GM12872 (cell line): ENCODE measurements around the gene C1QL4.

Source experiments
- TF ChIP-seq, protein P1 (sequence below): IDR thresholded peaks from 3 replicates; pipeline ENCODE4 v1.5.1; 2011; ENCODE audit warnings: low read depth, mild to moderate bottlenecking, low read length, moderate library complexity; ENCODE audit not compliant: insufficient read depth

C1QL4 gene

DNA sequence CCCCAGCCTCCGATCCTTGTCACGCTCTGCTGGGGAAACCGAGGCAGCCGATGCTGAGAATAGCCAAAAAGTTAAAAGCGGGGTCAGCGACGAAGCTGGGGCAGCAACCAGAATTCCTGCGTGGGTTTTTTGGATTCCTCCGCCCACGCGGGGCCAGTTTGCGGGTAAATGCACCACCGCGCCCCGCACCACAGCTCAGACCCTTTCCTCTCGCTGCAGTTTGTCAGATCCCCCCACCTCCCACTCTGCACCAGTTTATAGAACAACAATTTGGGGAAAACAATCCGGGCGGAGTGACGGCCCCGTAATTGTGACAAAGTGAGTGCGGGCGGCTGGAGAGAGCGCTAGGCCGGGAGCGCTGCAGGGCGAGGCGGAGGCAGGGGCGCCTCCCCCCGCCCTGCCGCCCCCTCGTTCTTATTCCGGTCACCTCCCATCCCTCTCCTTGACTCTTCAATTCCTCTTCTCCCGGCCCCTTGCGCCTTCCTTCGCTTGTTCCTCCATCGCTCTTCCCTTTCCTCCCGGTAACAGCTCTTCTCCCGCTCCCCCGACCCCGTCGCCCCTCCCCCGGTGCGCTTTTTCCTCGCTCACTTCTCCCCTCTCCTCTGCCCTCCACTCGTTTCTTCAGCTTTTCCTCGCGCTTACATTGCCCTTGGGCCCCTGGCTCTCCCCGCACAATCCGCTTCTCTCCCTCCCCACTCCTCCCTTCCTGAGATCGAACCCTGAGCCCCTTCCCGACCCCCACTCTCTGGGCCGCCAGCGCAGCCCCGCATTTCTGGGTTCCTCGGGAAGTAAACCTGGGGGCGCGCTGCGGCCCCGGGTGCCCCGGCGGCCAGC lies 9.1 kb upstream of the C1QL4 start:
- TF ChIP-seq, protein P1, sequence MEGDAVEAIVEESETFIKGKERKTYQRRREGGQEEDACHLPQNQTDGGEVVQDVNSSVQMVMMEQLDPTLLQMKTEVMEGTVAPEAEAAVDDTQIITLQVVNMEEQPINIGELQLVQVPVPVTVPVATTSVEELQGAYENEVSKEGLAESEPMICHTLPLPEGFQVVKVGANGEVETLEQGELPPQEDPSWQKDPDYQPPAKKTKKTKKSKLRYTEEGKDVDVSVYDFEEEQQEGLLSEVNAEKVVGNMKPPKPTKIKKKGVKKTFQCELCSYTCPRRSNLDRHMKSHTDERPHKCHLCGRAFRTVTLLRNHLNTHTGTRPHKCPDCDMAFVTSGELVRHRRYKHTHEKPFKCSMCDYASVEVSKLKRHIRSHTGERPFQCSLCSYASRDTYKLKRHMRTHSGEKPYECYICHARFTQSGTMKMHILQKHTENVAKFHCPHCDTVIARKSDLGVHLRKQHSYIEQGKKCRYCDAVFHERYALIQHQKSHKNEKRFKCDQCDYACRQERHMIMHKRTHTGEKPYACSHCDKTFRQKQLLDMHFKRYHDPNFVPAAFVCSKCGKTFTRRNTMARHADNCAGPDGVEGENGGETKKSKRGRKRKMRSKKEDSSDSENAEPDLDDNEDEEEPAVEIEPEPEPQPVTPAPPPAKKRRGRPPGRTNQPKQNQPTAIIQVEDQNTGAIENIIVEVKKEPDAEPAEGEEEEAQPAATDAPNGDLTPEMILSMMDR: no peak

DNA sequence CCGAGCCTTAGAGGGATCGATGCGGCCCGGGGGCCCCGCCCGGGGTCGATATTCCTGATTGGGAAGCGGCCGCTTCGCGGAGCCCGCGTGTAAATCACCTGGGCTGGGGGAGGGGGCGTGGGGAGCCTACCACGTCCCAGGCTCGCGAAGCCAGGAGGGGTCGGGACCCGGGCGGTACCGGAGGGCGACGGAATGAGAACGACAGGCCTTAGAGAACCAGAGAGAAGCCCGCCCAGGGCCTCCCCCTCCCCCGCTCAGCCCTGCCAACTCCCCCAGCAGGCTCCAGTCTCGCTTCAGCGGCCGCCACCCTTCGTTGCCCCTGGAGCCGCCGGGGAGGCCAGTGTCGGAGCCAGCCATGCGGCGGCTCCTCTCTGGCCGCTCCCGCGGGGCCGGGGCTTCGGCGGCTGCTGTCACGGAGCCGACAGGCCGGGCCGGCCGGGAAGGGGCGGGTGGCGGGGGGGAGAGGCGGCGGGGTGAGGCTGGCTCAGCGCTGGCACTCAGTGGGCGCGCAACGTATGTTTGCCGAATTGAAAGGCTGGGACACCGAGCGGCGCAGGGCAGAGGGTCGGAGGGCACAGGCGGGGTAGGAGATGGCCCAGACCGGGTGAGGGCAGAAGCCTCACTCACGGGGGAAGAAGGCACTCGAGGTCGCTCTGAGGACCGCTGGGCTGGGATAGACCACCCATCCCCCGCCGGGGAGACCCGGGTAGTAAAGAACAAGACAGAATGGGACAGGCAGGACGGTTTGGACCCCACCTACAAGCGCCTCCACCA lies 8.2 kb upstream of the C1QL4 start:
- TF ChIP-seq, protein P1: no peak

DNA sequence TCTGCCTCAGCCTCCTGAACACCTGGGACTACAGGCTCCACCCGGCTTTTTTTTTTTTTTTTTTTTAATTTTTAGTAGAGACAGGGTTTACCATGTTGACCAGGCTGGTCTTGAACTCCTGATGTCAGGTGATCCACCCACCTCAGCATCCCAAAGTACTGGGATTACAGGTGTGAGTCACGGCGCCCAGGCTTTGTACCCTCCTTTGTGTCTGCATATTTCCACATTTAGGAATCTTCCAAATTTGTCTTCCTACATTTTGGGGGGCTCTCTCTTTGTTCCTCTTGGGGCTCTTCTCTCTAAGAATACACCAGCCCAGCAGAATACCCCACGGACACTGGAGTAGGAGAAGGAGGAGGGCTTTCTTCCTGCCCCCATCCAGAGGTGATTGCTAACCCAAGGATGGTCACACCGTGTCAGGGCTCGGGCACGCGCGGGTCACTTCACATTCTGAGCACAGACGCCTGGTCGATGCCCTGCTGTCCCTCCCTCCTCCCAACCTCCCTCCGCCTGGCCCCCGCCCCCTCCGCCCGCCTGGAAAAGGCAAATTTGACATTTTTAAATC lies 7.6 kb upstream of the C1QL4 start:
- TF ChIP-seq, protein P1: no peak

DNA sequence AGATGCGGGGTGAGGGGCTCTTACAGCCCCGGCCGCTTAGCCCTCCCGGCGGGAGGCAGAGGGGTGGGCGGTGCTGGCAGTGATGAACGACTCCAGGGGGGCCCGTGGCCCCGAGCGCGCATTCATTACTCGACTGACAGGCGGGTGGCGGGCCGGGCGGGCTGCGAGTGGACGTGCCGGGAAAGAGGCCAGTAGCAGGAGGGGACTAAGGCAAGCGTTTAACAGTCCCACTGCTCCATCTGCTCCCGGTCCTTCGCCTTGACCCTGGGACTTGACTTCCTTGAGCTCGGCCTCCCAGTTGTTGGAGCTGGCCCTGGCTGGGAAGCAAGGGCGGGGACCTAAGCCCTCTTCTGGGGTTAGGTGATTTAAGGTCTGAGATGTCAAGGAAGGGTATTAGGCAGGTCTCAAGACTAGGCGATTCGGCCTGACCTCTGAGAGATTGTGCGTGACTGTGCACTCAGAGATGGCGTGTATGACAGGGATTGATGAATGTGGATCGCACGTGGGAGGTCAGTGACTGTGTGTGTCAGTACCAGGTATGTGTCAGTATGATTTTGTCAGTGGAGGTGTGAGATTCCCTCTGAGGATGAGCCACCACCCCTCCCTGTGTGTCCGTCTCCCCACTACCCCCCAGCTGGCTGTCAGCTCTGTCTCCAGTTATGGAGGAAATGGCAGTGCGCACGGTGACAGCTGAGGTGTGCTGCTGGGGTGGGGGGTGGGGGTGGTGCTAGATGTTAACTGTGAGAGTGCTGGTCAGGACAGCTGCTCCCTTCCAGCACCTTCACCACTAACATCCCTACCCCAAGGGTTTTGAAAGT lies 6.1 kb upstream of the C1QL4 start:
- TF ChIP-seq, protein P1: no peak

DNA sequence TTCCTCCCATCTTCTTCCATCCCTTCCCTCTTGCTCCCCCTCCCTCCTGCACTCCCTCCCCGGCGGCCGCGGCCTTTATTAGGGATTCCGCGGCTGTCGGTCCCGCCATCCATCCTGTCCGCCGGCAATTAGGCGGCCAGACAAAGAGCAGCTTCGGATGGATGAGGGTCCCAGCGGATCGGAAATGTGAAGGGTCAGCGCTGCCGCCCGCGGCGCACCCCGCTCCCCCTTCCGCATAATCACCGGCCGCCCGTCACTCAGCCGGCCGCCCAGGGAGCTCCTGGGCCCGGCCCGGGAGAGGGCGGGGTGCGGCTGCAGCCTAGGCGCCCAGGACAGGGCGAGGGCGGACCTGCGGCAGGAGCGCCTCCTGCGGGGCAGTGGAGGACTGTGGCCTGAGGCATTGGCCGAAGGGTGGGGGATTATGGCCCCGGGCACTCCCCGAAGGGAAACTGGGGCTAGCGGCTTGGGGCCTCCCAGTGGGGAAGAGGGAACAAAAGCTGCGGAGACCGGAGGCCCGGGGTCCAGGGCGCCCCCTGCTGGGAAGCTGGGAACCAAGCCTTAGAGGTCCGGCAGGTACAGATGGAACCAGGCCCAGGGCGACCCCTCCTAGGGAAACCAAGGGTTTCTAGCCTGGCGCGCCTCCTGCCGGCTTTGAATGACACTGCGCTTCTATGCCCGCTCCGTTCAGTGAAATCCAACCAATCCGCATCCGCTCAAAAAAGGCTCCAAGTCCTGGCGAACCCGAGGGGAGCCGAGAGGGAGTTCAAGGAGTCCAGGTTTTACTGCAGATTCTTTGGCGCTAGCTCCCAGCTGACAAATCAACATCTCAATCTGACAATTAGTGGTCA lies 5.3 kb upstream of the C1QL4 start:
- TF ChIP-seq, protein P1: peak; percentile 93

DNA sequence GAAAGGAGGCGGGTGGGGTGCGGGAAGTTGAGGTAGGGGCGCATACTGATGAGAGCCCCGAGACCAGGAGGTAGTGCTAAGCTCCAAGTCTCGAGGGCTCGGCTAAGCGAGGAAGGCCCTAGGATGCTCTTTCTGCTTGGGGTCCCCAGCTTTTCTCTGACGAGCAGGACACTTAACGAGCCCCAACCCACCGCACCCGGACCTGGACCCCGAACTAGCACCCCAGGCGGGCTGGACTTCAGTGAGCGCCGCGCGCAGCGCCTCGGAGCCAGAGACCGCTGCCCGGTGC lies 4.7 kb upstream of the C1QL4 start:
- TF ChIP-seq, protein P1: no peak
